IMR-90 (cell line): Measurements from ENCODE around the gene GPR142. TPM values are rescaled to one million over a fixed set of nuclear protein-coding genes. Genes with fewer than 3 reads are reported as not detected.

Experiments
- ATAC-seq: fragments of 200-7000 bp; cut with Tn5 transposase; 2 replicates; pipeline ENCODE4 v1.9.1; 2020; ENCODE audit warnings: low read depth, mild to moderate bottlenecking, moderate library complexity
- BruUV-seq: library from RNA; stranded (reverse); fragments of 400-500 nt; replicated peaks from 2 replicates; lab custom pipeline; 2021; lab: Mats Ljungman, UMichigan
- CTCF ChIA-PET: fragments of 300-600 bp; formaldehyde crosslinking; extraction: SDS; loops from one replicate; lab custom pipeline; 2021; ENCODE audit warnings: antibody characterized with exemption; lab: Yijun Ruan, JAX
- POLR2A ChIA-PET: fragments of 300-600 bp; sonication (Branson Sonifier 250); formaldehyde crosslinking; loops from one replicate; lab custom pipeline; 2022; ENCODE audit warnings: antibody characterized with exemption; ENCODE audit not compliant: unreplicated experiment; lab: Charles Lee
- DNase-seq: peaks from one replicate; pipeline ENCODE4 v3.0.0; 2013
- H2AFZ ChIP-seq: replicated peaks from 2 replicates; pipeline ENCODE3; 2013; ENCODE audit warnings: low read length, mild to moderate bottlenecking; ENCODE audit not compliant: poor library complexity
- H2AK5ac ChIP-seq: 2 replicates; pipeline ENCODE4 v1.6.1; 2013; ENCODE audit warnings: low read depth, low read length, inconsistent platforms
- H2AK9ac ChIP-seq: replicated peaks from 2 replicates; pipeline ENCODE3; 2013; ENCODE audit warnings: mild to moderate bottlenecking, low read depth, low read length, moderate library complexity; ENCODE audit not compliant: poor library complexity
- H2BK120ac ChIP-seq: 2 replicates; pipeline ENCODE4 v1.6.1; 2013; ENCODE audit warnings: low read depth, low read length, inconsistent platforms
- H2BK15ac ChIP-seq: 3 replicates; pipeline ENCODE4 v1.6.1; 2013; ENCODE audit warnings: low read depth, low read length, inconsistent platforms
- H2BK20ac ChIP-seq: 2 replicates; pipeline ENCODE4 v1.6.1; 2013; ENCODE audit warnings: low read depth, mild to moderate bottlenecking, inconsistent platforms, low read length, moderate library complexity
- H2BK5ac ChIP-seq: 2 replicates; pipeline ENCODE4 v1.6.1; 2013; ENCODE audit warnings: mild to moderate bottlenecking, low read depth, low read length, inconsistent platforms; ENCODE audit not compliant: poor library complexity, severe bottlenecking
- H3K14ac ChIP-seq: replicated peaks from 2 replicates; pipeline ENCODE4 v1.6.1; 2013; ENCODE audit warnings: low read depth, low read length, inconsistent platforms
- H3K18ac ChIP-seq: 2 replicates; pipeline ENCODE4 v1.6.1; 2013; ENCODE audit warnings: low read depth, low read length, control low read depth
- H3K23ac ChIP-seq: 2 replicates; pipeline ENCODE4 v1.6.1; 2013; ENCODE audit warnings: low read depth, low read length, inconsistent platforms
- H3K27ac ChIP-seq: 2 replicates; pipeline ENCODE4 v1.5.1; 2013; ENCODE audit warnings: mild to moderate bottlenecking, control low read depth, low read length; ENCODE audit not compliant: insufficient read depth
- H3K27me3 ChIP-seq: 2 replicates; pipeline ENCODE4 v1.6.1; 2013; ENCODE audit warnings: low read length; ENCODE audit not compliant: control insufficient read depth, insufficient read depth
- H3K36me3 ChIP-seq: 2 replicates; pipeline ENCODE4 v1.6.1; 2013; ENCODE audit warnings: low read length, mixed read lengths; ENCODE audit not compliant: control insufficient read depth, insufficient read depth
- H3K4ac ChIP-seq: 2 replicates; pipeline ENCODE4 v1.6.1; 2013; ENCODE audit warnings: low read depth, low read length, inconsistent platforms
- H3K4me1 ChIP-seq: 2 replicates; pipeline ENCODE4 v1.6.1; 2013; ENCODE audit warnings: low read length, mixed read lengths; ENCODE audit not compliant: control insufficient read depth, insufficient read depth
- H3K4me2 ChIP-seq: 2 replicates; pipeline ENCODE4 v1.6.1; 2013; ENCODE audit warnings: low read depth, mild to moderate bottlenecking, control low read depth, low read length, moderate library complexity
- H3K4me3 ChIP-seq: 2 replicates; pipeline ENCODE4 v1.5.1; 2013; ENCODE audit warnings: low read depth, mild to moderate bottlenecking, control low read depth, low read length, moderate library complexity; ENCODE audit not compliant: insufficient read depth
- H3K56ac ChIP-seq: 2 replicates; pipeline ENCODE4 v1.6.1; 2013; ENCODE audit warnings: low read length, inconsistent platforms; ENCODE audit not compliant: insufficient read depth; ENCODE audit errors: extremely low read depth
- H3K79me1 ChIP-seq, 2 experiments: 2 replicates each; pipeline ENCODE4 v1.6.1; 2013; ENCODE audit warnings: low read length in 2 of 2, inconsistent platforms in 1 of 2, low read depth in 1 of 2
- H3K9ac ChIP-seq: 2 replicates; pipeline ENCODE4 v1.6.1; 2013; ENCODE audit warnings: low read depth, low read length, control low read depth
- H3K9me1 ChIP-seq: 2 replicates; pipeline ENCODE4 v1.6.1; 2013; ENCODE audit warnings: low read length, inconsistent platforms; ENCODE audit not compliant: insufficient read depth
- H3K9me3 ChIP-seq: 2 replicates; pipeline ENCODE4 v1.6.1; 2013; ENCODE audit warnings: low read length; ENCODE audit not compliant: control insufficient read depth, insufficient read depth
- H4K20me1 ChIP-seq: 2 replicates; pipeline ENCODE4 v1.6.1; 2013; ENCODE audit warnings: low read length, inconsistent platforms; ENCODE audit not compliant: insufficient read depth
- H4K5ac ChIP-seq: 2 replicates; pipeline ENCODE4 v1.6.1; 2013; ENCODE audit warnings: mild to moderate bottlenecking, low read depth, low read length, control low read depth
- H4K8ac ChIP-seq, 2 experiments: 2 replicates each; pipeline ENCODE4 v1.6.1; 2013; ENCODE audit warnings: low read depth in 2 of 2, low read length in 2 of 2, control low read depth in 1 of 2, inconsistent platforms in 1 of 2
- H4K91ac ChIP-seq: 2 replicates; pipeline ENCODE4 v1.6.1; 2013; ENCODE audit warnings: low read depth, low read length, inconsistent platforms; ENCODE audit not compliant: insufficient read depth
- BHLHE40 ChIP-seq: fragments of 150-350 bp; IDR thresholded peaks from 2 replicates; pipeline ENCODE4 v1.6.1; 2016; ENCODE audit warnings: mild to moderate bottlenecking, low read depth, low read length
- CEBPB ChIP-seq: IDR thresholded peaks from 2 replicates; pipeline ENCODE4 v1.6.1; 2012; ENCODE audit warnings: low read depth, low read length, improper control_type of control experiment
- CHD1 ChIP-seq: IDR thresholded peaks from 2 replicates; pipeline ENCODE4 v1.6.1; 2012; ENCODE audit warnings: low read depth, low read length, improper control_type of control experiment
- CTCF ChIP-seq: conservative IDR thresholded peaks from 2 replicates; pipeline ENCODE4 v1.5.1; 2012; ENCODE audit warnings: mild to moderate bottlenecking, low read depth, low read length, improper control_type of control experiment
- ELK1 ChIP-seq: fragments of 150-350 bp; IDR thresholded peaks from 2 replicates; pipeline ENCODE4 v1.6.1; 2016; ENCODE audit warnings: low read depth, mild to moderate bottlenecking, low read length, moderate library complexity, borderline replicate concordance
- FOS ChIP-seq: fragments of 150-350 bp; IDR thresholded peaks from 2 replicates; pipeline ENCODE4 v1.6.1; 2016; ENCODE audit warnings: low read depth, low read length
- MAFK ChIP-seq: IDR thresholded peaks from 2 replicates; pipeline ENCODE4 v1.6.1; 2012; ENCODE audit warnings: low read depth, low read length, improper control_type of control experiment
- MAZ ChIP-seq: IDR thresholded peaks from 2 replicates; pipeline ENCODE4 v1.6.1; 2012; ENCODE audit warnings: low read depth, mild to moderate bottlenecking, low read length, improper control_type of control experiment, moderate library complexity, borderline replicate concordance
- MXI1 ChIP-seq: IDR thresholded peaks from 2 replicates; pipeline ENCODE4 v1.6.1; 2012; ENCODE audit warnings: low read depth, mild to moderate bottlenecking, low read length, moderate library complexity, borderline replicate concordance
- NFE2L2 ChIP-seq: fragments of 150-350 bp; IDR thresholded peaks from 2 replicates; pipeline ENCODE4 v1.6.1; 2016; ENCODE audit warnings: low read depth, mild to moderate bottlenecking, low read length
- POLR2A ChIP-seq: IDR thresholded peaks from 2 replicates; pipeline ENCODE4 v1.6.1; 2012; ENCODE audit warnings: mild to moderate bottlenecking, low read depth, low read length
- RAD21 ChIP-seq: IDR thresholded peaks from 2 replicates; pipeline ENCODE4 v1.6.1; 2012; ENCODE audit warnings: low read length, improper control_type of control experiment
- RCOR1 ChIP-seq: IDR thresholded peaks from 2 replicates; pipeline ENCODE4 v1.6.1; 2012; ENCODE audit warnings: mild to moderate bottlenecking, low read length, improper control_type of control experiment; ENCODE audit not compliant: insufficient replicate concordance
- RFX5 ChIP-seq: IDR thresholded peaks from 2 replicates; pipeline ENCODE4 v1.8.0; 2012; ENCODE audit warnings: low read depth, mild to moderate bottlenecking, low read length, moderate library complexity
- SMC3 ChIP-seq: fragments of 150-350 bp; IDR thresholded peaks from 2 replicates; pipeline ENCODE4 v1.6.1; 2016; ENCODE audit warnings: low read depth, mild to moderate bottlenecking, antibody characterized with exemption, low read length, moderate library complexity
- USF2 ChIP-seq: fragments of 150-350 bp; IDR thresholded peaks from 2 replicates; pipeline ENCODE4 v1.6.1; 2017; ENCODE audit warnings: mild to moderate bottlenecking, antibody characterized with exemption, low read length, low read depth
- WGBS, 2 experiments: methylation state at CpG; one replicate each; pipeline versions ENCODE4 v1.1.5 to v1.1.7; 2013; ENCODE audit warnings: missing lambda C conversion rate in 2 of 2; ENCODE audit not compliant: insufficient read length in 1 of 2; ENCODE audit errors: extremely low coverage in 2 of 2; 5-methylcytosine and 5-hydroxymethylcytosine counted together
- dilution Hi-C: fragments of 300-500 bp; cut with HindIII; formaldehyde crosslinking; loops from one replicate; pipeline ENCODE4 v1.14.3; 2018; ENCODE audit warnings: low sequenced_read_pairs; ENCODE audit not compliant: unreplicated experiment
- in situ Hi-C: fragments of 300-500 bp; cut with MboI; formaldehyde crosslinking; loops from 3 replicates; pipeline ENCODE4 v1.14.3; 2019; ENCODE audit warnings: low sequenced_read_pairs, inconsistent platforms, mixed read lengths
- intact Hi-C: fragments of 100-400 bp; cut with micrococcal nuclease; formaldehyde crosslinking; loops from 2 replicates; pipeline ENCODE4 v1.10.0; 2022
- polyA plus RNA-seq, 3 experiments: library from polyadenylated mRNA; depleted of rRNA; stranded (reverse); fragments of >200 nt; gene quantifications; 2 replicates each; pipeline ENCODE4 v1.2.3, GENCODE V29; 2012; ENCODE audit warnings: low replicate concordance in 1 of 3
- total RNA-seq: library from RNA; depleted of rRNA; stranded (reverse); fragments of >200 nt; gene quantifications from 2 replicates; pipeline ENCODE4 v1.2.3, GENCODE V29; 2012

GPR142 gene
- total and polyA plus RNA-seq, 2 of the 4 experiments (the other 2 are of a cell fraction) = not detected

GRCh38 chr17:74325743-74326379 is 41.4 kb upstream of the GPR142 start, which contains the start of gene KIF19:
TSS of gene KIF19 (plus strand) at chr17:74326226. CDS start at chr17:74326350, 124 bp downstream.
- no peak within 1 kb of the TSS for H3K23ac ChIP-seq
- POLR2A ChIA-PET = no interaction called here
- no peak within 1 kb of the TSS for H3K4me3 ChIP-seq

More at GRCh38 chr17:74325743-74326379, 41.4 kb upstream of the GPR142 start, which contains the start of gene KIF19:
- Histone ChIP-seq H3K4ac (no peak within 1 kb of the TSS), H4K8ac (no peak within 1 kb of the TSS), H2AFZ (peak within 1 kb of the TSS; percentile 32), H4K5ac (no peak within 1 kb of the TSS), H2BK5ac (no peak within 1 kb of the TSS), H3K9me1 (no peaks in the 10 kb centered on the region), H3K14ac (no peak within 1 kb of the TSS), H3K18ac (no peak within 1 kb of the TSS), H2AK9ac (peak within 1 kb of the TSS; percentile 52), H3K4me2 (peak within 1 kb of the TSS; percentile 35; the same call in 1 of the 2 replicates), H3K9me3 (peaks cover 2% of the 10 kb centered on the region; the same call in 1 of the 2 replicates), H3K79me1 (no peaks in the 10 kb centered on the region), H2BK15ac (no peak within 1 kb of the TSS), H2BK20ac (no peak within 1 kb of the TSS), H4K91ac (no peak within 1 kb of the TSS), H3K27ac (no peak within 1 kb of the TSS), H2AK5ac (no peak within 1 kb of the TSS), H2BK120ac (no peak within 1 kb of the TSS), H4K20me1 (no peaks in the 10 kb centered on the region), H3K4me1 (no peaks in the 10 kb centered on the region), H3K56ac (no peak within 1 kb of the TSS), H3K36me3 (no peaks in the 10 kb centered on the region), H3K27me3 (peaks cover 8% of the 10 kb centered on the region), H3K9ac (no peak within 1 kb of the TSS)
- CTCF ChIA-PET = no interaction called here
- no peak for TF ChIP-seq USF2
- no peak for TF ChIP-seq RAD21
- TF ChIP-seq RFX5 = no peak
- no peak for TF ChIP-seq MAFK
- TF ChIP-seq CHD1 = no peak
- no peak for TF ChIP-seq MXI1
- TF ChIP-seq MAZ = no peak
- no peak for TF ChIP-seq RCOR1
- no peak for TF ChIP-seq NFE2L2
- TF ChIP-seq CTCF = no peak
- no peak for TF ChIP-seq BHLHE40
- no peak for TF ChIP-seq POLR2A
- no peak for TF ChIP-seq FOS
- TF ChIP-seq CEBPB = no peak
- TF ChIP-seq ELK1 = no peak
- no peak for TF ChIP-seq SMC3
- WGBS, 2 experiments = 16% methylated on average over 8 of the region's 73 CpGs; no CpG with 5 or more reads in 1 of the 2 experiments
- dilution Hi-C loops = no loop called here
- intact Hi-C loops = no loop called here
- no TSS peak for BruUV-seq
- in situ Hi-C loops = no loop called here
- ATAC-seq (peak; percentile 46), DNase-seq (no peak)
